Liver (tissue), 9 donors: ENCODE data around the gene ZBTB17. TPM values are rescaled to one million over a fixed set of nuclear protein-coding genes. Genes with fewer than 3 reads are reported as not detected.

ENCODE experiments used
- DNase-seq: peaks from one replicate; pipeline ENCODE4 v3.0.0-alpha.2; 2017; ENCODE audit warnings: low spot score
- H3K27ac ChIP-seq, 2 donors: one replicate each; pipeline ENCODE4 v1.7.0; 2013; ENCODE audit warnings: inconsistent platforms in 2 of 2, low read length in 2 of 2, control low read depth in 1 of 2, low read depth in 1 of 2, mild to moderate bottlenecking in 1 of 2
- H3K27me3 ChIP-seq, 4 donors: one replicate each; pipeline versions ENCODE4 v1.6.1 to v1.7.0; 2013; ENCODE audit warnings: low read length in 3 of 4, inconsistent platforms in 1 of 4, mild to moderate bottlenecking in 1 of 4, moderate library complexity in 1 of 4; ENCODE audit not compliant: control insufficient read depth in 4 of 4, insufficient read depth in 4 of 4
- H3K36me3 ChIP-seq, 4 donors: one replicate each; pipeline versions ENCODE4 v1.6.1 to v1.7.0; 2013; ENCODE audit warnings: low read length in 3 of 4, mild to moderate bottlenecking in 3 of 4, low read depth in 1 of 4, moderate library complexity in 1 of 4; ENCODE audit not compliant: control insufficient read depth in 4 of 4, insufficient read depth in 3 of 4
- H3K4me1 ChIP-seq, 4 donors: one replicate each; pipeline versions ENCODE4 v1.6.1 to v1.7.0; 2013; ENCODE audit warnings: low read length in 3 of 4, mild to moderate bottlenecking in 3 of 4, moderate library complexity in 1 of 4; ENCODE audit not compliant: control insufficient read depth in 4 of 4, insufficient read depth in 4 of 4
- H3K4me3 ChIP-seq, 3 donors: one replicate each; pipeline versions ENCODE4 v1.6.1 to v1.7.0; 2013; ENCODE audit warnings: low read length in 3 of 3, control low read depth in 1 of 3, low read depth in 1 of 3, mild to moderate bottlenecking in 1 of 3
- H3K9ac ChIP-seq, 2 donors: one replicate each; pipeline ENCODE4 v1.7.0; 2013; ENCODE audit warnings: low read length in 2 of 2, mild to moderate bottlenecking in 2 of 2, moderate library complexity in 2 of 2, control low read depth in 1 of 2, low read depth in 1 of 2
- H3K9me3 ChIP-seq, 4 donors: one replicate each; pipeline versions ENCODE4 v1.6.1 to v1.7.0; 2013; ENCODE audit warnings: low read length in 3 of 4; ENCODE audit not compliant: control insufficient read depth in 4 of 4
- EGR1 ChIP-seq, 2 donors: IDR thresholded peaks; 2 replicates each; pipeline ENCODE4 v1.6.1; 2016 to 2018; ENCODE audit warnings: antibody characterized with exemption in 2 of 2, low read depth in 2 of 2
- FOXA1 ChIP-seq: IDR thresholded peaks from 2 replicates; pipeline ENCODE4 v1.6.1; 2016; ENCODE audit warnings: antibody characterized with exemption
- FOXA2 ChIP-seq: IDR thresholded peaks from 2 replicates; pipeline ENCODE4 v1.6.1; 2016; ENCODE audit warnings: antibody characterized with exemption
- GABPA ChIP-seq, 2 donors: IDR thresholded peaks in 1 of 2; conservative IDR thresholded peaks in 1 of 2; 2 replicates each; pipeline ENCODE4 v1.6.1; 2016; ENCODE audit warnings: antibody characterized with exemption in 2 of 2, mild to moderate bottlenecking in 1 of 2, moderate library complexity in 1 of 2
- HNF4A ChIP-seq, 2 donors: conservative IDR thresholded peaks; 2 replicates each; pipeline ENCODE4 v1.6.1; 2016; ENCODE audit warnings: antibody characterized with exemption in 2 of 2, mild to moderate bottlenecking in 2 of 2
- HNF4G ChIP-seq: IDR thresholded peaks from 2 replicates; pipeline ENCODE4 v1.6.1; 2016; ENCODE audit warnings: antibody characterized with exemption
- JUND ChIP-seq, 2 donors: IDR thresholded peaks; 2 replicates each; pipeline ENCODE4 v1.6.1; 2016; ENCODE audit warnings: antibody characterized with exemption in 2 of 2
- NR2F2 ChIP-seq: IDR thresholded peaks from 2 replicates; pipeline ENCODE4 v1.6.1; 2016; ENCODE audit warnings: antibody characterized with exemption
- RAD21 ChIP-seq, 2 donors: IDR thresholded peaks; 2 replicates each; pipeline ENCODE4 v1.6.1; 2016; ENCODE audit warnings: antibody characterized with exemption in 2 of 2, mild to moderate bottlenecking in 2 of 2
- SP1 ChIP-seq: IDR thresholded peaks from 2 replicates; pipeline ENCODE4 v1.6.1; 2018; ENCODE audit warnings: antibody characterized with exemption, mild to moderate bottlenecking
- TAF1 ChIP-seq: conservative IDR thresholded peaks from 2 replicates; pipeline ENCODE4 v1.6.1; 2016; ENCODE audit warnings: antibody characterized with exemption, mild to moderate bottlenecking
- YY1 ChIP-seq: IDR thresholded peaks from 2 replicates; pipeline ENCODE4 v1.6.1; 2016; ENCODE audit warnings: antibody characterized with exemption, mild to moderate bottlenecking
- WGBS: extraction: QIAGEN DNeasy Blood & Tissue Kit; methylation state at CpG from one replicate; pipeline ENCODE4 v1.1.7; 2013; 5-methylcytosine and 5-hydroxymethylcytosine counted together
- polyA plus RNA-seq, 2 donors: library from polyadenylated mRNA; stranded (reverse) in 1 of 2; unstranded in 1 of 2; fragments of 200-250 nt in 1 of 2; fragments of >200 nt in 1 of 2; fragmentation: Nextera tagmentation in 1 of 2; extraction: Ambion mirVana in 1 of 2; gene quantifications; one replicate each; pipeline versions ENCODE4 v1.2.1 to v1.2.3, GENCODE V29; 2013 to 2015
- total RNA-seq, 2 donors: library from RNA; depleted of rRNA; stranded (reverse); fragments of >200 nt; gene quantifications; one replicate each; pipeline ENCODE4 v1.2.3, GENCODE V29; 2014
- TF ChIP-seq, protein P1 (sequence below): IDR thresholded peaks from 2 replicates; pipeline ENCODE4 v1.6.1; 2016; ENCODE audit warnings: antibody characterized with exemption
- TF ChIP-seq, protein P2 (sequence below): fragments of 150-350 bp; IDR thresholded peaks from 2 replicates; pipeline ENCODE4 v1.5.1; 2017; ENCODE audit warnings: improper control_type of control experiment, low read depth, low read length; ENCODE audit not compliant: missing input control
- TF ChIP-seq, protein P3 (sequence below): IDR thresholded peaks from 2 replicates; pipeline ENCODE4 v1.6.1; 2016; ENCODE audit warnings: antibody characterized with exemption
- TF ChIP-seq, protein P4 (sequence below): IDR thresholded peaks from 2 replicates; pipeline ENCODE4 v1.6.1; 2016; ENCODE audit warnings: antibody characterized with exemption
- TF ChIP-seq, protein P5 (sequence below): IDR thresholded peaks from 2 replicates; pipeline ENCODE4 v1.6.1; 2016; ENCODE audit warnings: antibody characterized with exemption, mild to moderate bottlenecking
- donor health status: healthy.
- donor health status: healthy.
- donor health status: healthy.
- donor health status: healthy.
- donor health status: healthy.

ZBTB17 gene
- total and polyA plus RNA-seq, 4 donors, result 8.9 to 15.1 (median 9.9) TPM

DNA sequence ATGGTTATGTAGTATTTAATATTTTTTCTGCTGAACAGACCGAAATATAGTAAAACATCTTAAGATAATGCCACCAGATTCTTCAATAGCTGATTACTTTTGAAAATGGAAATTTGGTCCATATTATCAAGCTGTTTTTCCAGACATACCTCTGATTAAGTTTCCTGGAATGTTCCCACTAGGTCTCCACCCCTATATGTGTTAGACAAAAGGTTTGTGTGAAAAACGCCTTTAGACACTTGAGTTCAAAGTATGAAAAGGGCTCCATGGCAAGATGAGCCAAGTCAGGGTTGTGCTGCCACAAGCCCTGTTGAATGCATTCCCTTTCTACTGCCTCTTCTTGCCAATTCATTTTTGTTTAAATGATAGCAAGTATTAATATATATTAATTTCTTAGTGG is 52.7 kb downstream of the ZBTB17 start (continued):
- no peak for TF ChIP-seq NR2F2
- no peak for TF ChIP-seq FOXA1
- TF ChIP-seq, protein P1, sequence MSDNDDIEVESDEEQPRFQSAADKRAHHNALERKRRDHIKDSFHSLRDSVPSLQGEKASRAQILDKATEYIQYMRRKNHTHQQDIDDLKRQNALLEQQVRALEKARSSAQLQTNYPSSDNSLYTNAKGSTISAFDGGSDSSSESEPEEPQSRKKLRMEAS, result no peak
- TF ChIP-seq HNF4A (conservative IDR thresholded peaks at IDR 0.05), result no peak
- no peak for TF ChIP-seq TAF1
- TF ChIP-seq YY1, result no peak

DNA sequence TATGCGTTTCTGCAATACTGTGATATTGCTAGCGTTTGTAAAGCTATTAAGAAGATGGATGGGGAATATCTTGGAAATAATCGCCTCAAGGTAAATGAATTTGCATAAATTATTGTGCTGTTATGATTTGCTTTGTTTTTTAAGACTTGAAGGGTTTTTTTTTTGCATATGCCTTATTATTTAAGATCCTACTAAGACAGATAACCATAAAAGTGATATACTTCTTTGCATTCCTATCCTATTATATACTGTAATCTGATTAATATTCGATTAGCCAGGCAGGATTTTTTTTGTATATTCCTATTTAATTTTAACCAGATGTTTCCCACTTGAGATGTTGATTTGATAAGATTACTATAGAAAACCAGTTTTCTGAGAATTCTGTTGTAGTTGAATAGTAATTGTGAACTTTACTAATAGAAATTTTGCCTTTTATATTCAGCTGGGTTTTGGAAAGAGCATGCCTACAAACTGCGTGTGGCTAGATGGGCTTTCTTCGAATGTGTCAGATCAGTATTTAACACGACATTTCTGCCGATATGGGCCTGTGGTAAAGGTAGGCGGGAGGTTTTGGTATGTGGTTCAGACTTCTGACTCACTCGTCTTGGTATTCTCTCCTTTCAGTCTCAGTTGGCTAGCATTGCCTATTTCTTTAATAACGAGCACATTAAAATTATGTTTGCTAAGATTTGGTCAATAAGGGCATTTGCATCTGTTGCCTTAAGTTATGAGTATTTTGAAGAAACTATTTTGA is 56.8 kb downstream of the ZBTB17 start:
- WGBS, result 94% methylated on average over 11 of the region's 11 CpGs
- no peaks in the 10 kb centered on the region for H3K27me3 ChIP-seq
- no peak overlapping the region for H3K27ac ChIP-seq
- peaks cover 0 to 3% (median 0%) of the 10 kb centered on the region in 4 donors for H3K4me1 ChIP-seq
- no peak for DNase-seq
- no peak overlapping the region for H3K9ac ChIP-seq
- H3K36me3 ChIP-seq, result peaks cover 7 to 49% (median 38%) of the 10 kb centered on the region in 4 donors
- no peak for TF ChIP-seq GABPA (IDR thresholded peaks at IDR 0.05 in 1 of 2, conservative IDR thresholded peaks at IDR 0.05 in 1 of 2)
- TF ChIP-seq NR2F2, result no peak
- TF ChIP-seq YY1, result no peak
- TF ChIP-seq RAD21 (IDR thresholded peaks at IDR 0.05), result no peak
- no peak for TF ChIP-seq FOXA2
- no peak for TF ChIP-seq HNF4G
- TF ChIP-seq, protein P2, sequence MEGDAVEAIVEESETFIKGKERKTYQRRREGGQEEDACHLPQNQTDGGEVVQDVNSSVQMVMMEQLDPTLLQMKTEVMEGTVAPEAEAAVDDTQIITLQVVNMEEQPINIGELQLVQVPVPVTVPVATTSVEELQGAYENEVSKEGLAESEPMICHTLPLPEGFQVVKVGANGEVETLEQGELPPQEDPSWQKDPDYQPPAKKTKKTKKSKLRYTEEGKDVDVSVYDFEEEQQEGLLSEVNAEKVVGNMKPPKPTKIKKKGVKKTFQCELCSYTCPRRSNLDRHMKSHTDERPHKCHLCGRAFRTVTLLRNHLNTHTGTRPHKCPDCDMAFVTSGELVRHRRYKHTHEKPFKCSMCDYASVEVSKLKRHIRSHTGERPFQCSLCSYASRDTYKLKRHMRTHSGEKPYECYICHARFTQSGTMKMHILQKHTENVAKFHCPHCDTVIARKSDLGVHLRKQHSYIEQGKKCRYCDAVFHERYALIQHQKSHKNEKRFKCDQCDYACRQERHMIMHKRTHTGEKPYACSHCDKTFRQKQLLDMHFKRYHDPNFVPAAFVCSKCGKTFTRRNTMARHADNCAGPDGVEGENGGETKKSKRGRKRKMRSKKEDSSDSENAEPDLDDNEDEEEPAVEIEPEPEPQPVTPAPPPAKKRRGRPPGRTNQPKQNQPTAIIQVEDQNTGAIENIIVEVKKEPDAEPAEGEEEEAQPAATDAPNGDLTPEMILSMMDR, result no peak
- TF ChIP-seq, protein P3, sequence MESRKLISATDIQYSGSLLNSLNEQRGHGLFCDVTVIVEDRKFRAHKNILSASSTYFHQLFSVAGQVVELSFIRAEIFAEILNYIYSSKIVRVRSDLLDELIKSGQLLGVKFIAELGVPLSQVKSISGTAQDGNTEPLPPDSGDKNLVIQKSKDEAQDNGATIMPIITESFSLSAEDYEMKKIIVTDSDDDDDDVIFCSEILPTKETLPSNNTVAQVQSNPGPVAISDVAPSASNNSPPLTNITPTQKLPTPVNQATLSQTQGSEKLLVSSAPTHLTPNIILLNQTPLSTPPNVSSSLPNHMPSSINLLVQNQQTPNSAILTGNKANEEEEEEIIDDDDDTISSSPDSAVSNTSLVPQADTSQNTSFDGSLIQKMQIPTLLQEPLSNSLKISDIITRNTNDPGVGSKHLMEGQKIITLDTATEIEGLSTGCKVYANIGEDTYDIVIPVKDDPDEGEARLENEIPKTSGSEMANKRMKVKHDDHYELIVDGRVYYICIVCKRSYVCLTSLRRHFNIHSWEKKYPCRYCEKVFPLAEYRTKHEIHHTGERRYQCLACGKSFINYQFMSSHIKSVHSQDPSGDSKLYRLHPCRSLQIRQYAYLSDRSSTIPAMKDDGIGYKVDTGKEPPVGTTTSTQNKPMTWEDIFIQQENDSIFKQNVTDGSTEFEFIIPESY, result no peak
- no peaks in the 10 kb centered on the region for H3K9me3 ChIP-seq
- H3K4me3 ChIP-seq, result no peak overlapping the region

DNA sequence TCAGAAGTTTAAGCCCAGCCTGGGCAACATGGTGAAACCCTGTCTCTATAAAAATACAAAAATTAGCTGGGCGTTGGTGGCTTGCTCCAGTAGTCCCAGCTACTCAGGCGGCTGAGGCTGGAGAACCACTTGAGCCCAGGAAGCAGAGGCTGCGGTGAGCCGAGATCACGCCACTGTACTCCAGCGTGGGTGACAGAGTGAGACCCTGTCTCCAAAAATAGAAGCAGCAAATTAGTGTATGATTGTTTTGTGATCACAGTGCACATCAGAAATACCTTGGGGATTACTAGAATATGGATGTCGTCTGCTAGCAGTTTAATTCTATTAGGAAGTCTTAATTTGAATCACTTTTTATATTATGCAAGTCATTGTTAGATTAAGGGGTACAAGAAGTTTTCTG is 59.0 kb downstream of the ZBTB17 start:
- DNase-seq, result no peak
- peaks cover 10 to 50% (median 40%) of the 10 kb centered on the region in 4 donors for H3K36me3 ChIP-seq
- TF ChIP-seq FOXA1, result no peak
- no peak for TF ChIP-seq FOXA2
- no peak for TF ChIP-seq HNF4G
- TF ChIP-seq EGR1 (IDR thresholded peaks at IDR 0.05; ENCODE audit: low read depth in 2 of 2), result no peak
- no peak for TF ChIP-seq HNF4A (conservative IDR thresholded peaks at IDR 0.05)
- no peak for TF ChIP-seq JUND (IDR thresholded peaks at IDR 0.05)
- no peak for TF ChIP-seq GABPA (IDR thresholded peaks at IDR 0.05 in 1 of 2, conservative IDR thresholded peaks at IDR 0.05 in 1 of 2)
- TF ChIP-seq, protein P2, result no peak
- TF ChIP-seq SP1, result no peak
- TF ChIP-seq RAD21 (IDR thresholded peaks at IDR 0.05), result no peak
- TF ChIP-seq, protein P1, result no peak
- TF ChIP-seq, protein P4, sequence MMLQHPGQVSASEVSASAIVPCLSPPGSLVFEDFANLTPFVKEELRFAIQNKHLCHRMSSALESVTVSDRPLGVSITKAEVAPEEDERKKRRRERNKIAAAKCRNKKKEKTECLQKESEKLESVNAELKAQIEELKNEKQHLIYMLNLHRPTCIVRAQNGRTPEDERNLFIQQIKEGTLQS, result no peak
- no peak for TF ChIP-seq YY1
- TF ChIP-seq NR2F2, result no peak
- TF ChIP-seq, protein P5, sequence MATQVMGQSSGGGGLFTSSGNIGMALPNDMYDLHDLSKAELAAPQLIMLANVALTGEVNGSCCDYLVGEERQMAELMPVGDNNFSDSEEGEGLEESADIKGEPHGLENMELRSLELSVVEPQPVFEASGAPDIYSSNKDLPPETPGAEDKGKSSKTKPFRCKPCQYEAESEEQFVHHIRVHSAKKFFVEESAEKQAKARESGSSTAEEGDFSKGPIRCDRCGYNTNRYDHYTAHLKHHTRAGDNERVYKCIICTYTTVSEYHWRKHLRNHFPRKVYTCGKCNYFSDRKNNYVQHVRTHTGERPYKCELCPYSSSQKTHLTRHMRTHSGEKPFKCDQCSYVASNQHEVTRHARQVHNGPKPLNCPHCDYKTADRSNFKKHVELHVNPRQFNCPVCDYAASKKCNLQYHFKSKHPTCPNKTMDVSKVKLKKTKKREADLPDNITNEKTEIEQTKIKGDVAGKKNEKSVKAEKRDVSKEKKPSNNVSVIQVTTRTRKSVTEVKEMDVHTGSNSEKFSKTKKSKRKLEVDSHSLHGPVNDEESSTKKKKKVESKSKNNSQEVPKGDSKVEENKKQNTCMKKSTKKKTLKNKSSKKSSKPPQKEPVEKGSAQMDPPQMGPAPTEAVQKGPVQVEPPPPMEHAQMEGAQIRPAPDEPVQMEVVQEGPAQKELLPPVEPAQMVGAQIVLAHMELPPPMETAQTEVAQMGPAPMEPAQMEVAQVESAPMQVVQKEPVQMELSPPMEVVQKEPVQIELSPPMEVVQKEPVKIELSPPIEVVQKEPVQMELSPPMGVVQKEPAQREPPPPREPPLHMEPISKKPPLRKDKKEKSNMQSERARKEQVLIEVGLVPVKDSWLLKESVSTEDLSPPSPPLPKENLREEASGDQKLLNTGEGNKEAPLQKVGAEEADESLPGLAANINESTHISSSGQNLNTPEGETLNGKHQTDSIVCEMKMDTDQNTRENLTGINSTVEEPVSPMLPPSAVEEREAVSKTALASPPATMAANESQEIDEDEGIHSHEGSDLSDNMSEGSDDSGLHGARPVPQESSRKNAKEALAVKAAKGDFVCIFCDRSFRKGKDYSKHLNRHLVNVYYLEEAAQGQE, result no peak
- TF ChIP-seq TAF1, result no peak
- no peaks in the 10 kb centered on the region for H3K27me3 ChIP-seq
- no peak overlapping the region for H3K4me3 ChIP-seq
- H3K9me3 ChIP-seq, result no peaks in the 10 kb centered on the region
- no peak overlapping the region for H3K27ac ChIP-seq
- 77% methylated on average over 7 of the region's 7 CpGs for WGBS
- H3K4me1 ChIP-seq, result peaks cover 0 to 3% (median under 1%) of the 10 kb centered on the region in 4 donors
- no peak overlapping the region for H3K9ac ChIP-seq
